H1 (cell line): ENCODE measurements around the gene POLR2L. TPM values are rescaled to one million over a fixed set of nuclear protein-coding genes. Genes with fewer than 3 reads are reported as not detected.

Experiments used
- CTCF ChIA-PET: fragments of 300-600 bp; sonication (Branson Sonifier 250); formaldehyde crosslinking; loops from one replicate; lab custom pipeline; 2021; ENCODE audit not compliant: partially characterized antibody; lab: Charles Lee
- POLR2A ChIA-PET: fragments of 300-600 bp; sonication (Branson Sonifier 250); formaldehyde crosslinking; loops from one replicate; lab custom pipeline; 2021; ENCODE audit warnings: inconsistent platforms; ENCODE audit not compliant: partially characterized antibody; lab: Charles Lee
- DNase-seq, 2 experiments: peaks; one replicate each; pipeline versions ENCODE4 v3.0.0 to v3.0.0-alpha.2; 2010 to 2022; ENCODE audit warnings: low spot score in 2 of 2, low read depth in 1 of 2, mixed read lengths in 1 of 2
- FAIRE-seq: peaks from 2 replicates; lab custom pipeline; 2011; peaks lifted over from hg19 to GRCh38; lab: Jason Lieb, UNC
- H2AFZ ChIP-seq: 2 replicates; pipeline ENCODE4 v1.8.1; 2012; ENCODE audit warnings: low read length, inconsistent platforms
- H2AK5ac ChIP-seq: 2 replicates; pipeline ENCODE4 v1.6.1; 2013; ENCODE audit warnings: low read depth, low read length
- H2BK120ac ChIP-seq: replicated peaks from 2 replicates; pipeline ENCODE3; 2013; ENCODE audit warnings: low read depth, low read length, inconsistent platforms
- H2BK12ac ChIP-seq: 2 replicates; pipeline ENCODE4 v1.6.1; 2013; ENCODE audit warnings: low read depth, low read length
- H2BK15ac ChIP-seq: 2 replicates; pipeline ENCODE4 v1.6.1; 2013; ENCODE audit warnings: low read length
- H2BK20ac ChIP-seq: 2 replicates; pipeline ENCODE4 v1.6.1; 2013; ENCODE audit warnings: low read length
- H2BK5ac ChIP-seq: 2 replicates; pipeline ENCODE4 v1.6.1; 2013; ENCODE audit warnings: low read depth, low read length
- H3K14ac ChIP-seq: 2 replicates; pipeline ENCODE4 v1.6.1; 2013; ENCODE audit warnings: inconsistent platforms; ENCODE audit not compliant: insufficient read length
- H3K18ac ChIP-seq: 2 replicates; pipeline ENCODE4 v1.6.1; 2013; ENCODE audit warnings: low read length; ENCODE audit errors: extremely low read depth
- H3K23ac ChIP-seq: 2 replicates; pipeline ENCODE4 v1.6.1; 2013; ENCODE audit warnings: inconsistent platforms; ENCODE audit not compliant: insufficient read length
- H3K23me2 ChIP-seq: 2 replicates; pipeline ENCODE4 v1.6.1; 2013; ENCODE audit warnings: low read depth, low read length
- H3K27ac ChIP-seq: 2 replicates; pipeline ENCODE4 v1.6.1; 2011; ENCODE audit warnings: low read depth, low read length, inconsistent platforms
- H3K27me3 ChIP-seq, 4 experiments: replicated peaks in 1 of 4; 1 replicate in 1 of 4; 2 replicates in 3 of 4; pipeline versions ENCODE4 v1.6.1 to v1.8.1; 2011 to 2013; ENCODE audit warnings: low read length in 3 of 4, mild to moderate bottlenecking in 3 of 4, inconsistent platforms in 2 of 4, mixed read lengths in 2 of 4, moderate library complexity in 1 of 4; ENCODE audit not compliant: control insufficient read depth in 3 of 4, insufficient read depth in 3 of 4; ENCODE audit errors: extremely low read depth in 1 of 4
- H3K36me3 ChIP-seq, 4 experiments: 2 replicates each; pipeline versions ENCODE4 v1.6.1 to v1.8.1; 2011 to 2013; ENCODE audit warnings: mild to moderate bottlenecking in 4 of 4, low read length in 3 of 4, moderate library complexity in 2 of 4, control low read depth in 1 of 4, inconsistent platforms in 1 of 4; ENCODE audit not compliant: insufficient read depth in 4 of 4, control insufficient read depth in 2 of 4
- H3K4ac ChIP-seq: replicated peaks from 2 replicates; pipeline ENCODE3; 2013; ENCODE audit warnings: low read length, low read depth, mixed read lengths, inconsistent platforms; ENCODE audit not compliant: insufficient read length
- H3K4me1 ChIP-seq, 4 experiments: replicated peaks in 1 of 4; 1 replicate in 1 of 4; 2 replicates in 3 of 4; pipeline versions ENCODE4 v1.6.1 to v1.8.1; 2011 to 2013; ENCODE audit warnings: low read length in 3 of 4, inconsistent platforms in 2 of 4, mixed read lengths in 1 of 4; ENCODE audit not compliant: insufficient read depth in 4 of 4, control insufficient read depth in 3 of 4
- H3K4me2 ChIP-seq, 2 experiments: 2 replicates each; pipeline versions ENCODE4 v1.6.1 to v1.8.1; 2011 to 2013; ENCODE audit warnings: low read depth in 2 of 2, low read length in 2 of 2, control low read depth in 1 of 2, inconsistent platforms in 1 of 2, mild to moderate bottlenecking in 1 of 2; ENCODE audit not compliant: insufficient read depth in 1 of 2
- H3K4me3 ChIP-seq, 4 experiments: fragments of 200-600, 300-600 bp in 1 of 4; sonication (generic), shearing (Covaris generic), sonication (Bioruptor Twin) in 1 of 4; 2 replicates each; pipeline versions ENCODE4 v1.5.1 to v1.8.1; 2011 to 2016; ENCODE audit warnings: low read length in 4 of 4, low read depth in 3 of 4, control low read depth in 2 of 4, inconsistent platforms in 2 of 4, mild to moderate bottlenecking in 2 of 4, mixed read lengths in 1 of 4, moderate library complexity in 1 of 4; ENCODE audit not compliant: insufficient read depth in 2 of 4; ENCODE audit errors: extremely low read depth in 1 of 4
- H3K56ac ChIP-seq: replicated peaks from 2 replicates; pipeline ENCODE3; 2013; ENCODE audit warnings: low read depth, mild to moderate bottlenecking, mixed read lengths, low read length, inconsistent platforms; ENCODE audit not compliant: insufficient read length
- H3K79me1 ChIP-seq: 2 replicates; pipeline ENCODE4 v1.6.1; 2013; ENCODE audit warnings: low read depth, low read length, control low read depth
- H3K79me2 ChIP-seq, 2 experiments: 2 replicates each; pipeline versions ENCODE4 v1.6.1 to v1.8.1; 2012 to 2013; ENCODE audit warnings: low read length in 2 of 2, mild to moderate bottlenecking in 2 of 2, inconsistent platforms in 1 of 2; ENCODE audit not compliant: insufficient read depth in 2 of 2, control insufficient read depth in 1 of 2
- H3K9ac ChIP-seq, 4 experiments: replicated peaks in 1 of 4; 1 replicate in 1 of 4; 2 replicates in 3 of 4; pipeline versions ENCODE4 v1.6.1 to v1.8.1; 2011 to 2013; ENCODE audit warnings: low read depth in 3 of 4, low read length in 3 of 4, control low read depth in 2 of 4, mild to moderate bottlenecking in 2 of 4, moderate library complexity in 2 of 4, inconsistent platforms in 1 of 4; ENCODE audit errors: extremely low read depth in 1 of 4
- H3K9me3 ChIP-seq, 2 experiments: 2 replicates each; pipeline versions ENCODE4 v1.6.1 to v1.8.1; 2012 to 2013; ENCODE audit warnings: mild to moderate bottlenecking in 2 of 2, moderate library complexity in 2 of 2, control low read depth in 1 of 2, inconsistent platforms in 1 of 2, low read depth in 1 of 2, low read length in 1 of 2, mixed read lengths in 1 of 2; ENCODE audit not compliant: insufficient read depth in 2 of 2
- H4K20me1 ChIP-seq, 2 experiments: replicated peaks in 1 of 2; 2 replicates each; pipeline versions ENCODE3 to v1.8.1; 2011 to 2013; ENCODE audit warnings: inconsistent platforms in 2 of 2, low read length in 2 of 2, mild to moderate bottlenecking in 1 of 2; ENCODE audit not compliant: insufficient read depth in 2 of 2, control insufficient read depth in 1 of 2
- H4K5ac ChIP-seq: 2 replicates; pipeline ENCODE4 v1.6.1; 2013; ENCODE audit warnings: low read length, low read depth, mixed read lengths, inconsistent platforms; ENCODE audit not compliant: insufficient read length
- H4K8ac ChIP-seq: 2 replicates; pipeline ENCODE4 v1.8.0; 2013; ENCODE audit warnings: mild to moderate bottlenecking, moderate library complexity, low read length, inconsistent platforms; ENCODE audit not compliant: insufficient read depth; ENCODE audit errors: extremely low read depth
- H4K91ac ChIP-seq: replicated peaks from 2 replicates; pipeline ENCODE3; 2013; ENCODE audit warnings: low read length, mixed read lengths, inconsistent platforms; ENCODE audit not compliant: insufficient read length
- ASH2L ChIP-seq: fragments of 200-600, 300-600 bp; sonication (generic); IDR thresholded peaks from one replicate; pipeline ENCODE4 v1.7.1; 2017; ENCODE audit warnings: low read length
- BACH1 ChIP-seq: IDR thresholded peaks from 2 replicates; pipeline ENCODE4 v1.6.1; 2012; ENCODE audit warnings: low read length, improper control_type of control experiment
- CBX8 ChIP-seq: fragments of 300-800, 300-1000 bp; sonication (generic); IDR thresholded peaks from 2 replicates; pipeline ENCODE4 v1.7.1; 2016; ENCODE audit warnings: low read depth, low read length, borderline replicate concordance
- CHD1 ChIP-seq: IDR thresholded peaks from 2 replicates; pipeline ENCODE4 v1.6.1; 2012; ENCODE audit warnings: low read depth, low read length, improper control_type of control experiment
- CTBP2 ChIP-seq: IDR thresholded peaks from 2 replicates; pipeline ENCODE4 v1.7.0; 2011; ENCODE audit warnings: borderline replicate concordance, mild to moderate bottlenecking, moderate library complexity, mixed read lengths, low read length; ENCODE audit not compliant: insufficient read depth, insufficient read length
- EGR1 ChIP-seq: IDR thresholded peaks from 2 replicates; pipeline ENCODE4 v1.6.1; 2011; ENCODE audit warnings: low read depth, low read length, borderline replicate concordance
- GABPA ChIP-seq: IDR thresholded peaks from 2 replicates; pipeline ENCODE4 v1.6.1; 2011; ENCODE audit warnings: mild to moderate bottlenecking, low read length, moderate library complexity, borderline replicate concordance; ENCODE audit not compliant: insufficient read depth
- POLR2A ChIP-seq, 2 experiments: IDR thresholded peaks; 1 replicate in 1 of 2; 2 replicates in 1 of 2; pipeline ENCODE4 v1.6.1; 2011; ENCODE audit warnings: low read depth in 2 of 2, low read length in 2 of 2, mild to moderate bottlenecking in 2 of 2; ENCODE audit errors: control extremely low read depth in 1 of 2
- RBBP5 ChIP-seq: IDR thresholded peaks from 2 replicates; pipeline ENCODE4 v1.7.1; 2012; ENCODE audit warnings: low read depth, mild to moderate bottlenecking, inconsistent platforms, low read length, moderate library complexity, borderline replicate concordance
- SP1 ChIP-seq: IDR thresholded peaks from 2 replicates; pipeline ENCODE4 v1.6.1; 2011; ENCODE audit warnings: low read depth, low read length
- SP2 ChIP-seq: IDR thresholded peaks from 2 replicates; pipeline ENCODE4 v1.6.1; 2012; ENCODE audit warnings: mild to moderate bottlenecking, low read length, inconsistent platforms
- SUZ12 ChIP-seq: fragments of 200-600 bp; sonication (generic); IDR thresholded peaks from 2 replicates; pipeline ENCODE4 v1.6.1; 2012; ENCODE audit warnings: mild to moderate bottlenecking, inconsistent platforms, low read length, moderate library complexity, mixed read lengths
- TAF7 ChIP-seq: optimal IDR thresholded peaks from 2 replicates; pipeline ENCODE3; 2011; ENCODE audit warnings: low read depth, mild to moderate bottlenecking, inconsistent platforms, low read length, moderate library complexity, borderline replicate concordance
- TCF12 ChIP-seq: IDR thresholded peaks from 2 replicates; pipeline ENCODE4 v1.6.1; 2011; ENCODE audit warnings: low read depth, mild to moderate bottlenecking, low read length
- WGBS, 2 experiments: shearing (Covaris generic) in 1 of 2; methylation state at CpG; one replicate each; pipeline versions ENCODE4 v1.1.6 to v1.1.7; 2013 to 2015; ENCODE audit warnings: low lambda C conversion rate in 2 of 2, mixed read lengths in 2 of 2, inconsistent platforms in 1 of 2, low coverage in 1 of 2, missing lambda C conversion rate in 1 of 2; ENCODE audit not compliant: insufficient replicate concordance in 2 of 2, insufficient coverage in 1 of 2, insufficient read length in 1 of 2; ENCODE audit errors: extremely low coverage in 1 of 2, missing lambda C conversion rate in 1 of 2; 5-methylcytosine and 5-hydroxymethylcytosine counted together
- polyA plus RNA-seq, 7 experiments: library from polyadenylated mRNA; depleted of rRNA in 3 of 7; stranded (reverse) in 5 of 7; unstranded in 2 of 7; fragments of >200 nt in 5 of 7; fragments of 200-250 nt in 2 of 7; gene quantifications; 1 replicate in 5 of 7; 2 replicates in 1 of 7; 4 replicates in 1 of 7; pipeline versions ENCODE4 v1.2.1 to v1.2.3, GENCODE V29; 2011 to 2013; ENCODE audit warnings: missing spikeins in 2 of 7, mixed read lengths in 2 of 7
- total RNA-seq: library from RNA; stranded (reverse); fragmentation: NEBNext Ultra II Directional; extraction: Animal tissue kit (Norgen Biotek cat#: 25700); gene quantifications from 2 replicates; pipeline ENCODE4 v1.2.1, GENCODE V29; 2021
- TF ChIP-seq, protein P1 (sequence below): IDR thresholded peaks from 2 replicates; pipeline ENCODE4 v1.6.1; 2012; ENCODE audit warnings: inconsistent platforms

The POLR2L gene
- total and polyA plus RNA-seq, 2 of the 8 experiments (the other 6 are each of a cell fraction or from before 2014, with no cell fraction given), result 140 to 151 TPM

DNA sequence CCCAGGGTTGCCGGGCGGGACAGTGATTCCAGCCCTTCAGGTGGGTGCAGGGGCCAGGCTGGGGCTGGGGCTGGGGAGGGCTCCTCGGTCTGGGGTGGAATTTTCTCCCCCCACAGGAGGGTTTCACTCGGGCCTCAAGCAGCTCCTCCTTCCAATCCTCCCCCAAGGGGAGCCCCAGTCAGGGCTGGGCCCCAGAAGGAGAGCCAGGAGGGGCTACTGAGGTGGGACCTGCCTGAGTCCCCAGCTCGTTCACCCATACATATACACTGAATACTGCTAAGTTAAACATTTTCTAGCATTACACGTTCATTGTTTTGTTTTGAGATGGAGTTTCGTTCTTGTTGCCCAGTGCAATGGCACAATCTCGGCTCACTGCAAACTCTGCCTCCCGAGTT lies 16.1 kb downstream of the POLR2L start:
- Histone ChIP-seq H2BK12ac (no peak overlapping the region; the same call in 1 of the 2 replicates), H3K23me2 (peaks cover 25% of the 10 kb centered on the region), H2BK5ac (no peak overlapping the region), H3K18ac (no peak overlapping the region), H3K4me2 (no peak overlapping the region), H2AK5ac (no peak overlapping the region), H3K14ac (no peak overlapping the region), H3K9ac (no peak overlapping the region), H2BK15ac (no peak overlapping the region), H4K20me1 (peaks cover 0 to 8% of the 10 kb centered on the region in 2 experiments), H4K8ac (no peak overlapping the region), H3K79me2 (no peaks in the 10 kb centered on the region), H2BK20ac (no peak overlapping the region), H2AFZ (no peak overlapping the region), H3K4me1 (peaks cover 0 to 33% (median 29%) of the 10 kb centered on the region in 4 experiments; a peak in 6 of 7 replicates), H3K27ac (no peak overlapping the region), H3K79me1 (peaks cover 3% of the 10 kb centered on the region), H3K4me3 (peak overlapping the region in 1 of 4 experiments; percentile 63; a peak in 2 of 8 replicates), H3K9me3 (no peaks in the 10 kb centered on the region), H4K91ac (no peak overlapping the region), H3K56ac (no peak overlapping the region), H2BK120ac (no peak overlapping the region), H3K27me3 (peaks cover 3 to 30% (median 19%) of the 10 kb centered on the region in 4 experiments), H3K23ac (no peak overlapping the region), H4K5ac (no peak overlapping the region), H3K4ac (no peak overlapping the region), H3K36me3 (peaks cover 0 to 10% (median 1%) of the 10 kb centered on the region in 4 experiments; a peak in 1 of 8 replicates)
- WGBS, 2 experiments, result 86% methylated on average over 7 of the region's 9 CpGs; no CpG with 5 or more reads in 1 of the 2 experiments
- FAIRE-seq, result no peak
- no peak for DNase-seq
- CTCF ChIA-PET, result no interaction called here
- no peak for TF ChIP-seq SP2
- TF ChIP-seq ASH2L, result no peak
- TF ChIP-seq, protein P1, sequence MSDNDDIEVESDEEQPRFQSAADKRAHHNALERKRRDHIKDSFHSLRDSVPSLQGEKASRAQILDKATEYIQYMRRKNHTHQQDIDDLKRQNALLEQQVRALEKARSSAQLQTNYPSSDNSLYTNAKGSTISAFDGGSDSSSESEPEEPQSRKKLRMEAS, result no peak
- TF ChIP-seq SP1, result no peak
- TF ChIP-seq CTBP2, result no peak
- no peak for TF ChIP-seq CHD1
- no peak for TF ChIP-seq RBBP5
- no peak for TF ChIP-seq TAF7
- no peak for TF ChIP-seq TCF12
- no peak for TF ChIP-seq BACH1
- TF ChIP-seq GABPA, result no peak
- no peak for TF ChIP-seq EGR1
- TF ChIP-seq SUZ12, result no peak
- TF ChIP-seq CBX8, result no peak
- no peak for TF ChIP-seq POLR2A (IDR thresholded peaks at IDR 0.05; ENCODE audit: control extremely low read depth in 1 of 2, low read depth in 2 of 2, low read length in 2 of 2)
- POLR2A ChIA-PET, result interaction anchor here (40.4 to 53.0 kb wide), 2 partner anchors 4 to 15 kb away, joined by 1917 read pairs; partner anchors contain the start of genes CD151, CEND1, CRACR2B and PIDD1
